Left ventricle myocardium inferior (tissue), 1 donor: ENCODE measurements around the gene COL5A2. TPM values are rescaled to one million over a fixed set of nuclear protein-coding genes. Genes with fewer than 3 reads are reported as not detected.

Experiments
- DNase-seq: peaks from one replicate; pipeline ENCODE4 v3.0.0-alpha.2; 2020
- H3K27ac ChIP-seq: fragments of 200-600 bp; replicated peaks from 2 replicates; pipeline ENCODE4 v1.8.0; 2021
- H3K27me3 ChIP-seq: fragments of 200-600 bp; 2 replicates; pipeline ENCODE4 v1.8.0; 2021; ENCODE audit warnings: low read depth
- H3K36me3 ChIP-seq: fragments of 200-600 bp; 2 replicates; pipeline ENCODE4 v1.8.0; 2021
- H3K4me1 ChIP-seq: fragments of 200-600 bp; 2 replicates; pipeline ENCODE4 v1.8.0; 2021
- H3K4me3 ChIP-seq: fragments of 200-600 bp; 2 replicates; pipeline ENCODE4 v1.8.0; 2021; ENCODE audit warnings: mild to moderate bottlenecking, moderate library complexity
- H3K9me3 ChIP-seq: fragments of 200-600 bp; replicated peaks from 2 replicates; pipeline ENCODE4 v1.8.0; 2021
- intact Hi-C: fragments of 100-400 bp; cut with micrococcal nuclease; formaldehyde crosslinking; loops from one replicate; pipeline ENCODE4 v1.11.0; 2022
- total RNA-seq: library from RNA; stranded (reverse); fragmentation: NEBNext Ultra II Directional; extraction: Animal tissue kit (Norgen Biotek cat#: 25700); gene quantifications from one replicate; pipeline ENCODE4 v1.2.1, GENCODE V29; 2021
- TF ChIP-seq, protein P1 (sequence below): fragments of 200-600 bp; IDR thresholded peaks from 2 replicates; pipeline ENCODE4 v1.8.0; 2021; ENCODE audit warnings: antibody characterized with exemption, mild to moderate bottlenecking, borderline replicate concordance
- donor health status: DM: no; HTN: yes; CAD: no; lungs with severe emphysema.

The COL5A2 gene
- total RNA-seq, 1 donor from 2014 or later, result 9.3 TPM

DNA sequence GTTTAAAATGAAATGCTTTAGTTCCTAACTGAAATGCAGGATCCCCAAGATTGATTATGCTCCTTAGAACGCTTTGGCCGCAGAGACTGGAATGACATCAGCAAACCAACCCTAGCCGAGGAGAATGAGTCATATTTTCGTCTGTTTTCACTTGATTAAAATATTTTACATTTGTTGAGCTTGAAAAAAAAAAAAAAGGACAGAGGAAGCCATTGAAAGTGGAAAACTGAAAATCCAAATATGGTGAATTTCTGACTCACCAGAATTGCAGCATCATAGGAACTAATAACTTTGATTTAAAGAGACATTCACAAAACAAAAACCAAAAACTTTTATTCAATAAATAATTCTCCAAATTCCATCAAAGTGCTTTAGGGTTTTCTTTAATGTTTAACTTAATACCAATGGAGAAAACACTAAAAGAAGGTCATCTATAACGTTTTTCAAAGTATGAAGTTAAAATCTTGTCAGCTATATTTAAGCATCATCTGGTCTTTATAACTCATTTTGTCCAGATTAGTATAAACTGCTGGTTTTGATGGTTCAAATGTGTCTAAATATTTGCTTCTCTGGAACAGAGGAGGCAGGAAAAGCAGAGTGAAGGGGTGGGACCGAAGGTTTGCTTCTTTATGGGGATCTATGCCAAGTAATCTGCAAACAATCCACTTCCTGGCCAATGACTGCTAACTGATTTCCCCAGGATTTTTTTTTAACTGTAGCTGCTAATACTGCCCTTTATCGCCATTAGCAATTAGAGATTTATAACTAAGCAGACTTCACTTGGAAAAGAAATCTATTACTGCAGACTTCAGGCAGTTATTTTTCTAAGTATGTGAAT is 30.9 kb upstream of the COL5A2 start:
- H3K4me3 ChIP-seq, result peak overlapping the region; percentile 31
- H3K36me3 ChIP-seq, result no peaks in the 10 kb centered on the region
- peak; percentile 22 for DNase-seq
- TF ChIP-seq, protein P1, sequence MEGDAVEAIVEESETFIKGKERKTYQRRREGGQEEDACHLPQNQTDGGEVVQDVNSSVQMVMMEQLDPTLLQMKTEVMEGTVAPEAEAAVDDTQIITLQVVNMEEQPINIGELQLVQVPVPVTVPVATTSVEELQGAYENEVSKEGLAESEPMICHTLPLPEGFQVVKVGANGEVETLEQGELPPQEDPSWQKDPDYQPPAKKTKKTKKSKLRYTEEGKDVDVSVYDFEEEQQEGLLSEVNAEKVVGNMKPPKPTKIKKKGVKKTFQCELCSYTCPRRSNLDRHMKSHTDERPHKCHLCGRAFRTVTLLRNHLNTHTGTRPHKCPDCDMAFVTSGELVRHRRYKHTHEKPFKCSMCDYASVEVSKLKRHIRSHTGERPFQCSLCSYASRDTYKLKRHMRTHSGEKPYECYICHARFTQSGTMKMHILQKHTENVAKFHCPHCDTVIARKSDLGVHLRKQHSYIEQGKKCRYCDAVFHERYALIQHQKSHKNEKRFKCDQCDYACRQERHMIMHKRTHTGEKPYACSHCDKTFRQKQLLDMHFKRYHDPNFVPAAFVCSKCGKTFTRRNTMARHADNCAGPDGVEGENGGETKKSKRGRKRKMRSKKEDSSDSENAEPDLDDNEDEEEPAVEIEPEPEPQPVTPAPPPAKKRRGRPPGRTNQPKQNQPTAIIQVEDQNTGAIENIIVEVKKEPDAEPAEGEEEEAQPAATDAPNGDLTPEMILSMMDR, result no peak
- H3K4me1 ChIP-seq, result peaks cover 4% of the 10 kb centered on the region
- H3K9me3 ChIP-seq, result no peaks in the 10 kb centered on the region
- peak overlapping the region; percentile 79 for H3K27ac ChIP-seq
- no peaks in the 10 kb centered on the region for H3K27me3 ChIP-seq
- intact Hi-C loops, result no loop called here

DNA sequence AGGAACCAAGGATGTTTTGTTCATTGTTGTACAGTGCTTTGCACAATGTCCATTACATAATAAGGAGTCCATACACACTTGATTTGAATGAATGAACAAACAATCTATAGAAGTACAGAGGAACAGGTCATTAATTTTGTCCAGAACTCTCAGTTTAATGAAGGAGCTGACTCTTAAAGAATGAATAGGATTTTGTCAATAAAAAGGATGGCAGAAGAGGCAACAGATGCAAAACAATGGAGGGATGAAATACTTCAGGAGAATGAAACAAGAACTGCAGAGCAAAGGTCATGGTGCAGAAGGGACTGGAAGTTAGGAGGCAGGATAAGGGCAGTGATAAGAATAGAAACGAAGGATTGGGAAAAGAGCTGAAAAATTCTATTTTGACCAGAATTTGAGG is 28.7 kb upstream of the COL5A2 start:
- intact Hi-C loops, result no loop called here
- Histone ChIP-seq H3K36me3 (no peaks in the 10 kb centered on the region), H3K27me3 (no peaks in the 10 kb centered on the region), H3K4me1 (peaks cover 4% of the 10 kb centered on the region), H3K9me3 (no peaks in the 10 kb centered on the region), H3K27ac (peak overlapping the region; percentile 79), H3K4me3 (no peak overlapping the region)
- TF ChIP-seq, protein P1, result no peak
- no peak for DNase-seq

DNA sequence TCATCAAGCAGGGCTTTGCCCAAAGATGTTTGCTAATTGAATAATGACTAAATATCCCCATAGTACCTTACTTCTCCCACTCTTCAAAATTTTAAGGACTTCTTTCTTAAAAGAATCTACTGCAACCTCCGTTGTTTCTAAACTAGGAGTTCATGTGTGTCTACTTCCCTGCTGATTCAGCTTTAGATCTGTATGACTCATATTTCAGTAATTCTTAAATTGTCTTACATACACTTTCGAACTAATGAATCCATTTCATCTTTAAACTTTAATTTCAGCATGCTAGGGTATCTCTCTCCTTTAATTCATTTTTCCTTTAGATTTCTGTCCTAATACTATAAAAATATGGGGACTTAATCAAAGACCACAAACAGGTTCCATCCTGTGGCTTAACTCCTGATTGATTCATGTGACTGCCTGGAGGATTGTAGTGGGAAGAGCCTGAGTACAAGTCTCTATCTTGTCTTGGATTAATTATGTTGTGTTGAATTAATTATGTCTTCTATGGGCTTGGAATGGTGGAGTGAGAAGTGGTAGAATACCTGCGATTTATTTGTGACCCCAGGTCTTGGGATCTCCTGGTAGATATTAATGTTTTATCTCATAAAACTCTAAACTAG is 24.9 kb upstream of the COL5A2 start:
- H3K27me3 ChIP-seq, result no peaks in the 10 kb centered on the region
- TF ChIP-seq, protein P1, result no peak
- no peaks in the 10 kb centered on the region for H3K9me3 ChIP-seq
- no peak for DNase-seq
- no peaks in the 10 kb centered on the region for H3K36me3 ChIP-seq
- H3K4me3 ChIP-seq, result no peak overlapping the region
- peaks cover 4% of the 10 kb centered on the region for H3K4me1 ChIP-seq
- intact Hi-C loops, result no loop called here
- H3K27ac ChIP-seq, result no peak overlapping the region

DNA sequence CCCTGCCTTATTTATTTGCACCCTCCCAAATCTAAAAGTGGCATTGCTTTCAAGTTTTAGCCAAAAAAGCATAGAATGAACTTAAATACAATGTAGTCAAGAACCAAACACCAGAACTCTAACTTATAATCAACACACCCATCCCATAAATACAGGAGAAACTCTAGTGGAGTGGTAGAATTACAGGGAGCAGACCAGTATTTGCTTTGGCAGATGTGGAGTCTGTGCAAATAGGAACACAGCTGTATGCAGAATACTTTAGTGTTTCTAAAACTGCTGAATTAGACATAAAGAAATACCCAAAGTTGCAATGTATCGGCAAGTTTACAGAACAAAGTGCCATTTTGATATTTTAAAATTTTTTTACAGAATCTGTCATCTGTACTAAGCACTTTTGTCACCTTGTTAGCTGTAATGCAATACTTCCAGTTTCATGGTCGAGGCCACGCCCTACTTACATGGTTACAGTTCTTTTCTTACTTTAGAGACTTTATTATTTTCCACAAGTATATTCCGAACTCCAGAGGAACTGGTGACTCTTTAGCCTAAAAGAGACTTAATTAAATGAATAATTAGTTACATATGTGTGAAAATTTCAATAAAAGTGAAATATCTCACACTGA is 23.7 kb upstream of the COL5A2 start:
- H3K36me3 ChIP-seq, result no peaks in the 10 kb centered on the region
- intact Hi-C loops, result no loop called here
- H3K27me3 ChIP-seq, result no peaks in the 10 kb centered on the region
- DNase-seq, result no peak
- no peak overlapping the region for H3K27ac ChIP-seq
- TF ChIP-seq, protein P1, result no peak
- H3K9me3 ChIP-seq, result no peaks in the 10 kb centered on the region
- H3K4me1 ChIP-seq, result no peaks in the 10 kb centered on the region
- no peak overlapping the region for H3K4me3 ChIP-seq

DNA sequence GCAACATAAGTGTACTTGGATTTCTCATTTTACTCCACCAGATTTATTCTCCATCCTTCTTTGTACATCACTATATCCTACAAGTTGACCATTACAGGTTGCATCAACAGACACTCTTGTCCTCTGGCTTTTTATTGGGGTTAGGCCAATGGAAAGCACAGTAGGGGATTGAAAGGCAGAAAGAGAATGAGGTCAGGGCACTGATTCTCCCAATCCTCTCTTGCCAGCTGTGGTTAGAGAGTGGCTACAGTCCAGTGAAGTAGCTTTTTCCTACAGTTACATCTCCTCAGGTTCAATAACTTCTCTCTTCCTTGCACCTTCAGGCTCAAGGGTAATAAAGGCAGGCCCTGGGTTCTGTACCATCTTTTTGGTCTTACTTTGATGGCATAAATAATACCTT is 20.2 kb upstream of the COL5A2 start:
- Histone ChIP-seq H3K9me3 (no peaks in the 10 kb centered on the region), H3K36me3 (no peaks in the 10 kb centered on the region), H3K4me1 (no peaks in the 10 kb centered on the region), H3K27me3 (no peaks in the 10 kb centered on the region), H3K4me3 (no peak overlapping the region), H3K27ac (no peak overlapping the region)
- TF ChIP-seq, protein P1, result no peak
- intact Hi-C loops, result no loop called here
- DNase-seq, result no peak
